Fibroblast of mammary gland (primary cell): Measurements from ENCODE around the gene SHISA9.

Source experiments
- DNase-seq: peaks from one replicate; pipeline ENCODE4 v3.0.0-alpha.2; 2010; ENCODE audit warnings: low read depth
- H3K4me3 ChIP-seq: 2 replicates; pipeline ENCODE4 v1.5.1; 2011; ENCODE audit warnings: low read depth, mild to moderate bottlenecking, low read length, moderate library complexity; ENCODE audit not compliant: control insufficient read depth
- CTCF ChIP-seq: conservative IDR thresholded peaks from 2 replicates; pipeline ENCODE4 v1.5.1; 2011; ENCODE audit warnings: low read depth, low read length, inconsistent platforms; ENCODE audit not compliant: control insufficient read depth, insufficient read depth

The SHISA9 gene

GRCh38 chr16:12898551-12898950 is 2.8 kb upstream of the SHISA9 start:
- no peak for TF ChIP-seq CTCF
- DNase-seq: no peak
- no peak overlapping the region for H3K4me3 ChIP-seq

GRCh38 chr16:12899529-12900143 is 1.8 kb upstream of the SHISA9 start:
- TF ChIP-seq CTCF: no peak
- DNase-seq: no peak
- no peak overlapping the region for H3K4me3 ChIP-seq

GRCh38 chr16:12900156-12900555 is 1.2 kb upstream of the SHISA9 start:
- H3K4me3 ChIP-seq: no peak overlapping the region
- no peak for DNase-seq
- no peak for TF ChIP-seq CTCF

GRCh38 chr16:12900599-12901203 is 697 bp upstream of the SHISA9 start:
- no peak overlapping the region for H3K4me3 ChIP-seq
- TF ChIP-seq CTCF: no peak
- DNase-seq: no peak

- H3K4me3 ChIP-seq: no peak overlapping the region
- no peak for DNase-seq
- no peak for TF ChIP-seq CTCF
Measured at GRCh38 chr16:12901204-12901596, 198 bp upstream of the SHISA9 start.

- peak overlapping the region; percentile 38 for H3K4me3 ChIP-seq
- no peak for TF ChIP-seq CTCF
- DNase-seq: no peak
Measured at GRCh38 chr16:12902511-12903372, 1.3 kb downstream of the SHISA9 start.
